HG02973 (cell line): Measurements from ENCODE around the gene TAF1A.

Source experiments
- ATAC-seq: cut with Tn5 transposase; IDR thresholded peaks from one replicate; pipeline ENCODE4 v1.9.1; 2021; ENCODE audit warnings: moderate library complexity; ENCODE audit not compliant: unreplicated experiment

Gene TAF1A

DNA sequence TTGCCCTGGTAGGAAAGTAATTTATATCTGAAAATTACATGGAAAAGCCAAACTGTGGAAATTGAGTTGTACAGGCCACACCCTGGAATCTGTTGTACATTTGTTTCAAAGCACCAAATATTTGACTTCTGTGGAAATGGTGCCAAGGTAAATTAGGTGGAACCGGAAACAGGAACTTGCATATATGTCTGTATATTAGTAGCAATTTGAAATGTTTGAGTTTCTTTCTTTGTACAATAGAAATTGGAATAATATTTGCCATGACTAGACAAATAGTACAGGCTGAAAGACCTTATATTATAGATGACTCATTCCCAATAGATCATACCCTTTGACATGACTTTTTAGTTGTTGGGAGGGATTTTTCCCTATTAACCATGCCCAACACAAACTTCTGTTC is 10.5 kb upstream of the TAF1A start:
- ATAC-seq: no peak

DNA sequence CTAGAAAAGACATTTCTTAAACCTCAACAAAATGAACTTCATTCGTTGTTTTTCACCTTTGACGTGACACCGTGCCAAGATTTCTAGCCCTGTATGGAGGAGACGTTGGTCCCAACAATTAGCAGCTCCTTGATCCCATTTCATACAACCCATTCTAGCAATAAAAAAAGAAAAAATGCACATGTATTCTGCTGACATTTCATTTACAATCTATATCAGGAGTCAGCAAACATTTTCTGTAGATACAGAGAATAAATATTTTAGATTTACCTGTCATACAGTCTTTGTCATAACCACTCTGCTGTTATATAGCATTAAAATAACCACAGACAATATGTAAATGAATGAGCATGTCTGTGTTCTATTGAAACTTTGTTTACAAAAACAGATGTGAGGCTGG is 7.0 kb upstream of the TAF1A start:
- ATAC-seq: no peak

DNA sequence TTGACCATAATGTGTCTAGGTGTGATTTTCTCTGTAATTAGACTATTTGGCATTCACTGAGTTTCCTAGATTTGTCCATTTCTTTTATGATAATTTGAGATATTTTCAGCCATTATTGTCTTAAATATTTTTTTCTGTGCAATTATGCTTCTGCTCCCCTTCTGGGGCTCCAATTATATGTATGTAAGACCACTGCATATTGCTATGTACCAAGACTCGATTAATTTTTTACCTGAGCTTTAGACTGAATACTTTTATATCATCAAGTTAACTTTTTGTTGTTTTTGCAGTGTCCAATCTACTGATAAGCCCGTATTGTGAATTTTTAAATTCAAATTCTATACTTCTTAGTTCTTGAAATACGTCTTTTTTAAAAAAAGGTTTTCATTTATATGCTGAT is 5.1 kb upstream of the TAF1A start:
- no peak for ATAC-seq

DNA sequence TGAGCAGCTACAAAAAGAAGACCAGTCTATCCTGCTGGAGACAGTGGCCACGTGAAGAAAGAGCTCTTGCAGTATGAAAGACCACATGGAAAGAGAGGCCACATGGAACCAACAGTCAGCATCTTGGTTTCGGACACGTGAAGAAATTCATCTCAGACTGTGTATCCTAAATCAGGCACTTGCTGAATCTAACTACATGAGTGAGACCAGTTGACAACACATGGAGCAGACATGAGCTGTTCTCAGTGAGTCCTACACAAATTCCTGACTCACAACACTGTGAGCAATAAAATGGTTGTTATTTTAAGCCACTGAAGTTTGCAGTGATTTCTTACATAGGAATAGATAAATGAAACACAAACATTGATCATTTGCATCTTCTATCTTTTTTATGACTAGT is 2.4 kb upstream of the TAF1A start:
- ATAC-seq: no peak

DNA sequence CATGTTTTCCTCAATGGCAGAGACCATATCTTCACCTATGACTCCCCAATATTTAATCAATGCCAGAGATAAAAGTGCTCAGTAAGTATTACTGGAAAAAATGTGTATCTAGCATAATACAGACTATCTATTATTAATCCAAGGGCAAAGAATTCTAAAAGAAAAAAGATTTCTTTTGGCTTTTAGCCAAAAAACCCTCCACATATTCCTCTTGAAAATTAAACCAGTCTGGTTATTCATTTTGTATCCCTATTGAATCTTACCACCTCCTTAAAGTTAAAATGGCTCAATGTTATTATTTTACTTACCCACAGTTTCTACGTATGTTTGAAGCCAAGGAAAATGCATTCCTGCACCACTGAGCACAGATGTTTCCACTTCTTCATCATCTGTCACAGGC is 1.6 kb downstream of the TAF1A start:
- ATAC-seq: no peak

DNA sequence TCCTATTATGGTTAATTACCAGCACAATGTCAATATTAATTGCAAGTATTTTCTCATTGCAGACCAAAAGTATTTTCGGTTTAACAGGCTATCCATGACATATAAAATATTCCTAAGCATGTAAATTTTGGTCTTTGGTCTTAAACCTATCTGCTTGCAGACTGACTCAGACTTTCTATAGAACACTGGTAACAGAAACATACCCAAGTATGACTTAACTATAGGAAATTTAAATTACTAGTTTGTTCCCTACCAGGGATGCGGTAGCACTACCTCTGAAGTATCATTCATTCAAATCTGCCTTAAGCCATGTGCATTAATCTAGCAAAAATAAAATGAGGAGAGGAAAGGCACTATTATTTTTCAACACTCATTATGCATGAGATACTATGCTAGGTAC is 2.9 kb downstream of the TAF1A start:
- no peak for ATAC-seq

DNA sequence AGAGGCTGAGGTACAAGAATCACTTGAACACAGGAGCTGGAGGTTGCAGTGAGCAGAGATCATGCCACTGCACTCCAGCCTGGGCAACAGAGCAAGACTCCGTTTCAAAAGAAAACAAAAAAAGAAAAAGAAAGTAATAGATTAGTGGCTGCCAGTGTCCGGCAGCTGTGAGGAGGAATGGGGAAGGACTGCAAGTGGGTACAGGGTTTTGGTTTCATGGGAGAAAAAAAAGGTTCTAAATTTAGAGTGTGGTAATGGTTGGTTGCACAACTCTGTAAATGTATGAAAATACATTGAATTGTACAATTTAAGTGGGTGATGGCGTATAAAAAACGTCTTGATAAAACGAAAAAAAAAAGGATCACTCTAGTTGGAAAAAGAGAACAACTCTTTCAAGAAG is 6.7 kb downstream of the TAF1A start:
- ATAC-seq: peak; percentile 68

DNA sequence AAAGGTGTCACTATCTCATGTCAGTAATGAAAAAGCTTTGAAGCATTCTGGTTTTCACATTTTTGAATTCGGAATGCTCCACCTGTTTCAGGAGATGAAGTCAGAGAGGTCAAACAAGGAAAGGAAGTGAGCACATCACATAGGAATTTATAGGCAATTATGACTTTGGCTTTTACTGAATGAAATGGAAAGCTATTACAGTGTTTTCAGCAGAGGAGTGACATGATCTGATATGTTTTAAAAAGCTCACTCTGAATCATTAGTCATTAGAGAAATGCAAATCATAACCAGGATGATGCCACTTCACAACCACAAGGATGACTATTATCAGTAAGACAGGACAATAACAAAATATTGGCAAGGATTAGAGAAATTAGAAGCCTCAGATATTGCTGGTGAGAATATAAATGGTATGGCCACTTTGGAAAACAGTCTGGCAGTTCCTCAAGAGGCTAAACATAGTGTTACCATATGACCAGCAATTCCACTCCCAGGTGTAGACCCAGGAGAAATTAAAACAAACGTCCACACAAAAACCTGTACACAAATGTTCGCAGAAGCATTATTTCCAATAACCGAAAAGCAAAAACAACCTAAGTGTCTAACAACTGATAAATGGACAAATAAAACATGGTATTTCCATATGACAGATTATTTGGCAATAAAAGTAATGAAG is 7.5 kb downstream of the TAF1A start:
- ATAC-seq: peak; percentile 71

DNA sequence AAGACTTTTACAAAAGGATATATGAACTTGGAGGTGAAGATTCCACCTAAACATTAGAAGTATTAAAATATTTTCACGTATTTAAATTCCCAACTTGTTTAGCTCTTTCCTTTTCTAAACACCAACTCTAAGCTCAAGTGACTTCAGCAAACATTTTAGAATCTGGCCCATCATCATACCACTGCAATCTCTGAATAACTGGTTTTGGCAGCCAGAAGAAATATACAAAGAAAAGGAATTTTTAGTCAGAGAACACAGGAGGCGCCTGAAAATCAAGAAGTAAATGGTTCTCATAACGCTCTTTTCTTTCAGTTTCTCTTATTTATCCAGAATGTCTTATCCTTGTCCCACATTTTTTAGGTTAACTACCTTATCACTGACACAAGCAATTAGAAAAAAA is 10.4 kb downstream of the TAF1A start:
- no peak for ATAC-seq

DNA sequence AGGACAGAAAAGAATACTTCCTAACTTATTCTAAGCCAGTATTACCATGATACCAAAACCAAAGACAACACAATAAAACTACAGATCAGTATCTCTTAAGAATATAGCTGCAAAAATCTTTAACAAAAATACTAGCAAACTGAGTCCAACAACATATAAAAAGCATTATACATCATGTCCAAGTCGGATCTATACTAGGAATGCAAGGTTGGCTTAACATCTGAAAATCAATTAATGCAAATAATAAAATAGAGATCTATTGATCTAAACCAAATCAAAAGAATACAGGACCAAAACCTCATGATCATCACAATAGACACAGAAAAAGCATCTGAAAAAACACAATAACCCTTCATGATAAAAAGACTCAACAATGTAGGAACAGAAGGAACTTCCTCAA is 18.9 kb downstream of the TAF1A start:
- no peak for ATAC-seq

DNA sequence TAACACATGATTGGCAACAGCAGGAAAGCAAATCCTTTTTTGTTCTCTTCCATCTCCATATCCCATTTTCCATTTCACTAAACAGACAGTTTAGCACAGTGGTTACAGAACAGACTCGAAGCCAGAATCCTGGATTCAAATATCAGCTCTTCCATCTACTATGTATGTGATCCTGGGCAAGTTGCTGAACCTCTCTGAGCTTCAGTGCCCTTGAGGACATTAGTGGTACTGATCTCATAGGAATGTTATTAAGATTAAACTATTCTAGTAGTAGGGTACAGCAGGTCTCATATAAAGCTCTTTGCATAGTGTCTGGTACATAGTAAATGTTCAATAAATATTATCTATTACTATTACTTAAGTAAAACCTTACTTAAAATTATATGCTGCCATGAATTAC is 28.1 kb downstream of the TAF1A start:
- no peak for ATAC-seq

DNA sequence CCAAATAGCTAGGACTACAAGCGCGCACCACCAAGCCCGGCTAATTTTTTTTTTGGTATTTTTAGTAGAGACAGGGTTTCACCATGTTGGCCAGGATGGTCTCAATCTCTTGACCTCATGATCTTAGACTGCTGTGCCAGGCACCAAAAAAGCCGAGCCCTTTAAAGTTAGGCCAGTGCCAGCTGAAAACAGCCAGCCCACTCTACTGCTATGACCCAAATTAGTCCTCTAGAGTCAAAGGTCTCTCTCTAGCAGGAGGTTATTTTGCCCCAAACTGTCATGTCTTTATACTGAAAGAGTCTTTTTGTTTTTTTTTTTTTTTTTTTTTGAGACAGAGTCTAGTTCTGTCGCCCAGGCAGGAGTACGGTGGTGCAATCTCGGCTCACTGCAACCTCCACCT is 32.2 kb downstream of the TAF1A start:
- no peak for ATAC-seq

DNA sequence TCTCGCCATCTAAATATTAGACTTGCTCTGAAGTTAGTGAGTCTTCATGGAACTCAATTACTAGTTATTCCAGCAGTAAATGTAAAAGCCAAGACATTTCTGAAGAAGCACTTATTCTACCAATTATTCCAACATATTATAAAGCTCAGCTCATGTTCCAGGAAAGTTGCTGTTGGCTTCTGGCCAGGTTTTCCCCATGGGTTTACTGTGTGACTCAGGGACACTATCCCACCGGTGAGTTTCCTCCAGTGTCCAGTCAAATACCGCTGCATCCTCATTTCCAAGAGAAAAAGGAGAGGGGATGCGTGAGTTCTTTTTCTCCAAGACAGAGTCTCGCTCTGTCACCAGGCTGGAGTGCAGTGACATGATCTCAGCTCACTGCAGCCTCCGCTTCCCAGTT is 32.6 kb downstream of the TAF1A start:
- no peak for ATAC-seq

DNA sequence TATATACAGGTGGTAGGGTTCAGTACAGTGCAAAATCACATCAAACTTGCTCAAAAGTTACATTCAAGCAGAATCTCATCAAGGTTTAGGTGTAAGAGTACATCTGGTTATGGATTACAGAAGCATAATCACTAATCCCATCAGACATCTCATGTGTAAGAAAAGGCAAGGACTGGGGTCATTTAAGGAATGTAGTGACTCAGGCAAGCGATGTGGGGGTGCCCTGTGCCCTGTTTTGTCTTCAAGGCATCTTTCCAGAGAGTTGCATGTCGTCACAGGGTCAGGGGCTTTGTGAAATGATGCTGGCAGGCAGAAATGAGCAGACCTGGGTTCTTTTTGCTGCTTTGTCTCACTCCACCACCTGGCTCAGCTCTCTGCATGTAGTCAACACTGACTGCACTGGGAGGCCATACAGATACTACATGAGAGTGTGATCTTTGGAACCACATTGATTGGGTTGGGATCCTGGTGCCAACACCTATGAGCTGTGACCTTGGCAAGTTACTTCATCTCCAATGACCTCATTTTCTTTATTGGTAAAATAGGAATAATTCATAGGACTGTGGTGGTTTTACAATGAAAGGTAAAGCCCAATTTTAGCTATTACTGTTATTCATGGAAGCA is 33.6 kb downstream of the TAF1A start:
- no peak for ATAC-seq

DNA sequence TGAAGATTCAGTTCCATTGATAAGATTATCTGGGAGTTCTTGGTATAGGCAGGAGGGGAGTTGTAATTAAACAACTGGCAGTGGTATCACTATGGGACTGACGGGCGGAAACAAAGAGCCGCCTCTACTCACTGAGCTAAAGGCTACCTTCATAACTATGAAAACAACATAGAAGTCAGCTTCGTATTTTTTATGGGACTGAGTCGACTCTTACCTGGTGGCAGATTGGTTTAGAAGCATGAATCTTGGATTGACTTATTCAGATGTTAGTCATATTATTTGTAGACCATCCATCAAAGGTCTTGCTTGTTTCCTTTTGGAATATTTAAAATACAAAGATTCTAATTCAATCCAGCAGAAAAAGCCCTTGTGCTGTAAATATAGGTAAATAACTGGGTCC is 35.6 kb downstream of the TAF1A start:
- ATAC-seq: no peak

DNA sequence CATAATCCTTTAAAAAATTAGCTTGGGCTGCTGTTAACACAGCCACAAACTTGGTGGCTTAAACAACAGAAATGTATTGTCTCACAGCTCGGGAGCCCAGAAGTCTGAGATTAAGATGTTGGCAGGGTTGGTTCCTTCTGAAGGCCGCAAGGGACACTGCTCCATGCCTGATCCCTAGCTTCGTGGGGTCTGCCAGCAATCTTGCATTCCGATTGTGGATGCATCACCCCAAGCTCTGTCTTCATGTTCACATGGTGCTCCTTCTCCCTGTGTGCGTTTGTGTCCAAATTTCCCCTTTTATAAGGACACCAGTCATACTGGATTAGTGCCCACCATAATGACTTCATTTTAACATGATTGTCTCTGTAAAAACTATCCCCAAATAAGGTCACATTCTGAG is 36.9 kb downstream of the TAF1A start:
- no peak for ATAC-seq

DNA sequence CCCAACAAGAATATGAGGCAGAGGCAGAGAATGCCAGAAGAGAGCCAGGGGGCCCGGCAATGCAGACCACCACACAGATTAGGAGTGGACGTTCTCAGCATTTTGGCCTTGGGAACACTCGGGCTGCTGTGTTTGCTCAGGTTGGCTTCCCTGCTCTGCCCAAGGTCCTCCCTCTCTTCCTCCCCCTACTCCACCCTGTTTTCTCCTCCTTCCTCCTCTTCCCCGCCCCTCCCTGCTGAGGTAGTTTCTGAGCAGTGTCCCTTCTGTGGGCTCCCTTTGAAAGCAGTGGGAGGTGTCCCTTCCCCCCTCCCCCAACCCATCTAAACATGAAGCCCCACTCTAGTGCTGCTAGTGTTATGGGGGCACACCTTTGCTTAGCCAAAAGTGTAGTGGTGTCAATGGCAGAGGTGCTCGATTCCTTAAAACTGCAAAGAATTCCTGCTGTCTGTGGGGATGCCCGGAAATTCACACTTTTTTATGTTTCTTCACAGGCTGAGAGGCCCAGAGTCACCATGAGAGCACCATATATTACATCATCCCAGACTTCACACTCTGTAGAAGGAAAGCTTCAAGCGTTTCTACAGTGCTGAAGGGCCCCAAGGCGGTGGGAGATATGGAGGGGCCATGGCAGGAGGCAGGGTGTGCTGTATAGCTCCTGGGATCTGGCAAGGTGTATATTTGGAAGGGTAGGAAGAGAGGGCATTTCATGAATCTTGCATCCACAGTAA is 41.6 kb downstream of the TAF1A start, which contains the start of gene HHIPL2:
Gene HHIPL2, minus strand, starts transcription at position 161 of the 728 bp plus-strand sequence. Its CDS starts 60 bp downstream, at position 101.
- no peak for ATAC-seq

DNA sequence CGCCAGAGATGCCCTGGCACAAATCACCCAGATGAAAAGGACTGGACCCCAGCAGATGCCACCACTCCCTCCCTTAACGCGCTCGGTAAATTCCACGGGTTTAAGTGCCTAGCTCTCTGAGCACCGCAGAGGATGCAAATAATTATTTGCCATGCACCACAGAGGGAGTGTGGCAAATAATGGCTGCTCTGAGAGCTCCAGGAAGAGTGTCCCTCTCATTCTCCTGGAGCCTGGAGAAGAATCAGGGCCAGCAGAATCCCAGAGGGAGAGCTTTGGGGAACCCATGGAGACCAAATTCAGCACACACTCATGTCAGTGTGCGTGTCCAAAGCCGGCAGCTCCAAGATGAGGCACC is 42.5 kb downstream of the TAF1A start:
- no peak for ATAC-seq

DNA sequence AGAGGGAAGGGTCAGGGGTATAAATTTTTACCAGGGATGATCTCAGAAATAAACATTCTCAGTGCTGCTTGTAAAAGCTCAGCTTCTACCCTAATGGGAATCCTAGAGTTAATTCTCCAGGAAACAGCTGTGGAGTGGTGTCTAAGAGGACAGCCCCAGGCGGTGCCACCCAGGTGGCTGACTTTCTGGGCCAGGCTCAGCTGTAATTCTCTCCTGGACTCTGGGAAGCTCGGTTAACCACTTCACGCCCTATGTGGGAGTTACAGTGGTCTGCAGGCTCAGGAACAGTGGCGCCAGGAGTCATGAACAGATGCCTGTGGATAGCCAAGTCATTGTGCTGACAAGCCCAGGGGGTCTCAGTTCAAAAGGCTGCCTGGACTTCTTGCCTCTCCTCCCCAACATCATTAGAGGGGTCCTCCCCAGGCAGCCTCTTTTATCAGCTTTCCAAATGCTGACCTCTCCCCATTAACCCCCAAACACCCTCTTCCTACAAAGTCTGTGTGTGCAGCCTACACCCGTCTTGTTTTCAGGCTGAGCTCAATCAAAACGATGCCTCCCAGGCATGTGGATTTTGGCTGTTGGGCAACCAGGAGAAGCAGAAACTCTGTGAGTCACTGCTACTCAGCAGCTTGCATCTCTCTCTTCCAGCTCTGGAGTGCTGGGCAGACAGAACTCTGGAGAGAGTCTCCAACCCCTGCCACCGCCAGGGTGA is 43.0 kb downstream of the TAF1A start:
- no peak for ATAC-seq

DNA sequence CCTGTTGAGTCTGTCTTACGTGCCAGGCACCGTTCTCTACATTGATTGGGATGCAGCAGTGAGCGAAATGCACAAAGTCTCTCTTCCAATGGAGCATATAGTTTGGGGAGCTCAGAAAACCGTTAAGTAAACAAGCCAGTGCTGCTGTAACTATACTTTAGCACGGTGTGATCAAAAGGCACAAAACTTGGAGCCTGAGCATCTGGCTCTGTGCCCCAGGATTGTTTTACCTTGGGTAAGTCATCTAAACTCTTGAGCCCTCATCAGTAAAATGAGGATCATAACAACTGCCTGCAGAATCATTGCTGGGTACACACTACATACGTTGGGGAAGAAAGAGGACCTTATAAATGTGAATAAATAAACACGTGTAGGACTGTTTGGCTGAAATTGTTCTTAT is 43.6 kb downstream of the TAF1A start:
- ATAC-seq: no peak

DNA sequence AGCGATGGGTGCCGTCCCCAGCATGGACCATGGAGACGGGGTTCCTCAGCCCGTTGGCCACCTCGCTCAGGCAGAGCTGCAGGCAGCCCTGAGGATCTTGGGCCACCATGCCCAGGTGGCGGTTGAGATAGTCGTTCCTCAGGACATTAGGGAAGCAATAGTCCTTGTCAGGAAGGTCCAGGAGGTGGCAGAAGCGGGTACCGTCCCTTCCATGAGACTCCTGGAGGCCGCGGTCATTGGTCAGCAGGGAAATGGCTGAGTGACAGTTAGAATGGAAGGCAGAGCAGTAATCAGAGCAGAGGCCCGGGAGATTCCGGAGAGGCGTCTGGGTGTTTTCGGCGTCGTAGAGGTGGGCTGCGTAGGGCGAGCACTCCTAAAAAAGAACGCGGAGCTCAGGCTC is 45.9 kb downstream of the TAF1A start:
- no peak for ATAC-seq

DNA sequence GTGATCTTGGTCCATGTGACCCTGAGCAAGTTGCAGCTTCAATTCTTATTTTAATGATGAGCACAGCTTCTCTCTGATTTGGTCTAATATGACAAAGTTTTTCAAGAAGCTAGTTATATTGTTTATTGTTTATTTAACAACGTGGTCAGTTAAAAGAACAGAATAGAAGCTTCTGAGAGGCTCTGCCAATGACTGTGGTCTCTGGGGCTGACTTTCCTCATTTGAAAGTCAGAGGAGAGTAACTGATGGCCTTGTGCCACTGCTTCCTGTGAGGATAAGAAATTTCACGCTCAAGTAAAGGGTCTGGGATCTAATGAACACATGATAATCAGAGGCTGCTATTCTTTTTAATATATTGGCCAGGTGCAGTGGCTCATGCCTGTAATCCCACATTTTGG is 49.1 kb downstream of the TAF1A start:
- ATAC-seq: no peak
